PFSK-1 (cell line): ENCODE measurements around the gene PIGQ.

ENCODE experiments used
- POLR2AphosphoS5 ChIP-seq: IDR thresholded peaks from 2 replicates; pipeline ENCODE4 v1.6.1; 2012; ENCODE audit warnings: low read depth, mild to moderate bottlenecking, control low read depth, low read length, moderate library complexity
- TAF1 ChIP-seq: IDR thresholded peaks from 2 replicates; pipeline ENCODE4 v1.6.1; 2012; ENCODE audit warnings: low read length, control low read depth, borderline replicate concordance; ENCODE audit not compliant: insufficient read depth
- TF ChIP-seq, protein P1 (sequence below), 2 experiments: IDR thresholded peaks; 2 replicates each; pipeline versions ENCODE4 v1.6.1 to v1.8.0; 2011 to 2012; ENCODE audit warnings: low read depth in 2 of 2, low read length in 2 of 2, control low read depth in 1 of 2, inconsistent platforms in 1 of 2, mild to moderate bottlenecking in 1 of 2, moderate library complexity in 1 of 2; ENCODE audit not compliant: insufficient read depth in 1 of 2

DNA sequence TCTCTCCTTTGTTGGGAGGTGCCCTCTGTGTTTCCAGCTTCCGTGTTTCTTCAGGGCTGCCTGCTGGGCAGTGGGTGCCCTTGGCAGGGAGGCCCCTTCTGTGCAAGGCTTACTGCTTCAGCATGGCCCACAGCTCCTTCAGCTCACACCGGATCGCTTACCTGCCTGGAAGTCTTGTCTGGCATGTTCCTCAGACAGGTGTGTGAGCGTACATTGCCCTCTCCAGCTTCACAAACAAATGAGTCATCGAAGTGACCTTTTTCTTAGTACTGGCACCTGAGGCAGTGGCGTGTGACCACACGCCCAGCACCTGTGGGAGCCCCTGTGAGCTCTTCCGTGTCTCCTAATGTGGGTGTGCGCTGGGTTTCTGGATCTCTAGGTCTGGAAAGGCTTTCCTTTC lies 23.6 kb downstream of the PIGQ start:
- TF ChIP-seq, protein P1, sequence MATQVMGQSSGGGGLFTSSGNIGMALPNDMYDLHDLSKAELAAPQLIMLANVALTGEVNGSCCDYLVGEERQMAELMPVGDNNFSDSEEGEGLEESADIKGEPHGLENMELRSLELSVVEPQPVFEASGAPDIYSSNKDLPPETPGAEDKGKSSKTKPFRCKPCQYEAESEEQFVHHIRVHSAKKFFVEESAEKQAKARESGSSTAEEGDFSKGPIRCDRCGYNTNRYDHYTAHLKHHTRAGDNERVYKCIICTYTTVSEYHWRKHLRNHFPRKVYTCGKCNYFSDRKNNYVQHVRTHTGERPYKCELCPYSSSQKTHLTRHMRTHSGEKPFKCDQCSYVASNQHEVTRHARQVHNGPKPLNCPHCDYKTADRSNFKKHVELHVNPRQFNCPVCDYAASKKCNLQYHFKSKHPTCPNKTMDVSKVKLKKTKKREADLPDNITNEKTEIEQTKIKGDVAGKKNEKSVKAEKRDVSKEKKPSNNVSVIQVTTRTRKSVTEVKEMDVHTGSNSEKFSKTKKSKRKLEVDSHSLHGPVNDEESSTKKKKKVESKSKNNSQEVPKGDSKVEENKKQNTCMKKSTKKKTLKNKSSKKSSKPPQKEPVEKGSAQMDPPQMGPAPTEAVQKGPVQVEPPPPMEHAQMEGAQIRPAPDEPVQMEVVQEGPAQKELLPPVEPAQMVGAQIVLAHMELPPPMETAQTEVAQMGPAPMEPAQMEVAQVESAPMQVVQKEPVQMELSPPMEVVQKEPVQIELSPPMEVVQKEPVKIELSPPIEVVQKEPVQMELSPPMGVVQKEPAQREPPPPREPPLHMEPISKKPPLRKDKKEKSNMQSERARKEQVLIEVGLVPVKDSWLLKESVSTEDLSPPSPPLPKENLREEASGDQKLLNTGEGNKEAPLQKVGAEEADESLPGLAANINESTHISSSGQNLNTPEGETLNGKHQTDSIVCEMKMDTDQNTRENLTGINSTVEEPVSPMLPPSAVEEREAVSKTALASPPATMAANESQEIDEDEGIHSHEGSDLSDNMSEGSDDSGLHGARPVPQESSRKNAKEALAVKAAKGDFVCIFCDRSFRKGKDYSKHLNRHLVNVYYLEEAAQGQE (IDR thresholded peaks at IDR 0.05; ENCODE audit: insufficient read depth in 1 of 2, low read depth in 2 of 2, low read length in 2 of 2) = no peak
- TF ChIP-seq TAF1 (no peak), POLR2AphosphoS5 (no peak)
